ENCODE measurements around the gene USP10. TPM values are rescaled to one million over a fixed set of nuclear protein-coding genes. Genes with fewer than 3 reads are reported as not detected.
A peak's percentile ranks its signal among the peaks of the same experiment; 100 is the strongest.

USP10 gene
- polyA plus RNA-seq, 3 donors: 124 to 133 (median 132) TPM

DNA sequence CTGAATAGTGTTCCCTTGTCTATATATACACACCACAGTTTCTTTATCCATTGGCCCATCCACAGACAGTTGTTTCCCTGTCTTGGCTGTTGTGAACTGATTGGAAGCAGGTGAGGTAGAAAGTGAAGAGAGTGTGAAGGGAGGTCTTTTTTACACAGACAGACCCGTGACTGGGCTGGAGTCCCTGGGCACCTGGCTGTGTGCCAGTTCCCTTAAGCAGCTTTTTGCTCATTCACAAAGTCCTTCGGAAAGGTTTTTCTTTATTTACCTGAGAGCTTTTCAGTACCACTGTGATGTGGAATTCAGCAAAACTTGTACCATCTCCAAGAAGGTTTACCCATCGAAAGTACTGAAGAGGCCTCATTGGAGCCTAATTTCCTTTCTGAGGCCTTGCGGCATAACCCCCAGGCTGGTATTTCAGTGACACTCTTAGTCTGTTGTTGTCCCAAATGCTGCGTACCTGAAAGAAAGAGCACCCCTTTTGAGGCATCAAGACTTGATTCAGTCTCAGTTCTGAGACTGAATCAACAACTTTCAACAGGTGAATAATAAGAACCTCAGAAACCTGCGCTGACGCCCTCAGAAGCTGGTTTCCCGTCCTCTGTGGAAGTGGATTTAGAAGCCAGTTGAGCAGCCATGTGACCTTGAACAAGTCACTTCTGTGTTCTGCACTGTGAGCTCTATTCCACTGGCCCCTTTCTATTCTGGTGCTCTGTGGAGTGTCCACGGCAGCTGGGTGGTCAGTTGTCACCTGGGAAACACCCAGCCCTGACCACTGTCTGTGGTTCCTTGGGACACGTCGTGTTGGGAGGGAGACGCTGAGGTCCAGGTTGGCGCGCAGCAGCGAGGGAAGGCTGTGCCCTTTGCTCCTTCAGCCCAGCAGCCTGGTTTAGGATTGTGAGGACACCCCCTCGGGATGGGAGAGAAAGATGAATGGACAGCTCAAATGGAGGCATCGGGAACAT lies 66.1 kb downstream of the USP10 start:
- no peak for DNase-seq (ENCODE audit: low read depth in 3 of 3, low spot score in 2 of 3)

GRCh38 chr16:84766978-84767773 lies 67.4 kb downstream of the USP10 start:
- no peak for DNase-seq (ENCODE audit: low read depth in 3 of 3, low spot score in 2 of 3)

- no peak for DNase-seq (ENCODE audit: low read depth in 3 of 3, low spot score in 2 of 3)
These were observed 68.4 kb downstream of the USP10 start for GRCh38 chr16:84768061-84768807.

GRCh38 chr16:84768808-84769197 lies 69.0 kb downstream of the USP10 start:
- no peak for DNase-seq (ENCODE audit: low read depth in 3 of 3, low spot score in 2 of 3)

- DNase-seq (ENCODE audit: low read depth in 3 of 3, low spot score in 2 of 3): no peak
These were observed 69.6 kb downstream of the USP10 start for GRCh38 chr16:84769416-84769815.

- DNase-seq (ENCODE audit: low read depth in 3 of 3, low spot score in 2 of 3): no peak
These were observed 73.5 kb downstream of the USP10 start for GRCh38 chr16:84773312-84773711.

DNA sequence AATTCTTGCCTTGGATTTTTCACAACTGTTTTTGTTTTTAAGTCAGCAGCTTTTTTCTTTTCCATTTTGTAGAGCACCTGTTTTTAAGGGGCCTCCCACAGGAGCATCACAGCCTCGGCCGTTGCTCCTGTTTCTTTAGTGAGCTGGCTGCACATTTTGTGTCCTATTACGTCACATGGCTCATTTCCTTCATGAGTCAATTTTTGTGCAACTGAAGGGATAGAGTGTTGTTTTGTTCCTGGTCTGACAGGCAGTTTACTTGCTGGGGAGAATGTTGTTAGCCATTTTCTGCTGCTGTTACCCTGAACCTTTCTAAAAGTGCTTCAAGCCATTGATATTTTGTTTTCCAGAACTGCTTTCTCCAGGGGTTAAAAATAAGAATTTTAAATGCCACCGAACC lies 75.0 kb downstream of the USP10 start:
- no peak for DNase-seq (ENCODE audit: low read depth in 3 of 3, low spot score in 2 of 3)

DNA sequence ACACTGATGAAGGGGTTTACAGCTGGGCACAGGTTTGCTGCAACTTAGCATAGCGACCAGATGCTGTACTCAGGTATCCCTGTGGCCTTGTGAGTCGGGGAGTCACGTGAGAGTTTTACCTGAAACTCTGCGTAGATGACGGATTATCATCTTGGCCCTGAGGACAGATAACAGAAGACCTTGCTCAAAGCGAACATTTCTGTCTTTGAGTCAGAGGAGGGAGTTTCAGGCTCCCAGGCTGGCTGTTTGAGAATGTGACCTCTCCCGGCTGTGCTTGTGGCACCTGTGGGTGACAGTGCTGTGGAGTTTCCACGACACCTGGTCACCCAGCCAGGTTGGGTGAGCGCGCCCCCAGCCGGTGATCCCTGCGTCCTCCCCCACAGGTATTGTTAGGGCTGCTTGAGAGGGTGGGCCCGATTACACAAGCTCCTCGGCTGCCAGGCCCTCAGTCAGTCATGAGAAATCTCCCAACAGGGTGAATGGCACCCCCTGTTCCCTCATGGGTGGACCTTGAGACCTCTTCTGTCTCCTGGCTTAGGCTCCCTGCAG lies 75.5 kb downstream of the USP10 start:
- DNase-seq (ENCODE audit: low read depth in 3 of 3, low spot score in 2 of 3): no peak

DNA sequence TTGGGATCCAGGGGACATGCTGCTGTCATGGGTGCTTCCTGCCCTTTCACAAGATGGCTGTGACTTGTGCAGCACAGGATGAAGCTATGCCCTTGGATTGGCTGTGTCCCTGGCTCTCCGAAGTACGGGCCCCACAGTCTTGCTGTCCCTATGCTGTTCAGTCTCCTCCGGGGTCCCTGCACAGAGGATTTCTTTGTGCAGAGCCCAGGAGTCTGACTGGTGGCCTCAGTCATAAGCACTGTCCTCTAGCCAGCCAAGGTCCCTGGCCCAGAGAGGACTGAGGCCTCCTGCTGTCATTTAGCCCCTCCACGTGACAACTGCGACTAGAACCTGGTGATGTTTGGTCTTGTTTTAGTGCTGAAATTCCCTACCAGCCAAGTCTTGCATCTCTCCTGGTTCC lies 77.6 kb downstream of the USP10 start:
- DNase-seq (ENCODE audit: low read depth in 3 of 3, low spot score in 2 of 3): no peak

GRCh38 chr16:84778720-84779119 lies 78.9 kb downstream of the USP10 start:
- no peak for DNase-seq (ENCODE audit: low read depth in 3 of 3, low spot score in 2 of 3)

DNA sequence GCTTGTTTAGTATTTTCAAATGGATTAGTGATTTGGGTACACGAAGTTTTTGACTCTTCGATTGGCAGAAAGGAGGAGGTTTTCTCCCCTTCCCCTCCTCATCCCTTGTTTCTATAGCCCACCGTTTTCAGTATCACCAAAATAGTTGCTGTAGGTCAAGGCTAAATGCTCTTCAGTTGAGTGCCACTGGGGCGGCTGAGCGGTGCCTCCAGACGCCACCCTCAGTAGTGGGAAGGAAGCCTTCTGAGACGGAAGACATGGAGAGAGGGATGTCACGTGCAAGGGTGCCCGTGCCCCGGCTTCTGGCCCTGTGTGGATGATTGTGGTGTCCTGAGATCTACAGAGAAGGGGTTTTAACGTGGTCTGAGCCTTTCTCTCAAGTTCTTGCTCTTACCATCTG lies 80.3 kb downstream of the USP10 start:
- DNase-seq (ENCODE audit: low read depth in 3 of 3, low spot score in 2 of 3): no peak

DNA sequence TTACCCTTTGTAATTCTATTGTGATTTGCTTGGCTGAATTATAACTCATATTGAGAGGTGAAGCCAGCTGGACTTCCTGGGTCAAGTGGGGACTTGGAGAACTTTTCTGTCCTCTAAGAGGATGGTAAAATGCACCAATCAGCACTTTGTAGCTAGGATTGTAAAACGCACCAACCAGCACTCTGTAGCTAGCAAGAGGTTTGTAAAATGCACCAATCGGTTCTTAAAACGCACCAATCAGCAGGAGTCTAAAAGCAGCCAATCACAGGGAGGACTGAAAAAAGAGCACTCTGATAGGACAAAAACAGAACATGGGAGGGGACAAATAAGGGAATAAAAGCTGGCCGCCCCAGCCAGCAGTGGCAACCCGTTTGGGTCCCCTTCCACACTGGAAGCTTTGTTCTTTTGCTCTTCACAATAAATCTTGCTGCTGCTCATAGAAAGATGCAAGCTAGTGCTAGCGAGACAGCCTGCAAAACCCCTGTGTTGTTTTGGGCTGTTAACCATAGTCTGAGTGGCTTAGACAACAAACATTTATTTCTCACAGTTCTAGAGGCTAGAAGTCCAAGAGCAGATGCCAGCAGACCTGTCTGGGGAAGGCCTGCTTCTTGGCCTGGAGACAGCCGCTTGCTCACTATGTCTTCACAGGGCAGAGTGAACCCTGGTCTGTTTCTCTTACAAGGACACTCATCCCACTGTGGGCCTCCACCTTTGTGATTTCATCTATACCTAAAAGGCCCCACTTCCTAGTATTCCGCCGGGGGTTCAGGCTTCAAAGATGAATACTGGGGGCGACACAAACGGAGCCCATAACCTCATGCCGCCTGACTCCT lies 81.0 kb downstream of the USP10 start:
- DNase-seq (ENCODE audit: low read depth in 3 of 3, low spot score in 2 of 3): no peak

- DNase-seq (ENCODE audit: low read depth in 3 of 3, low spot score in 2 of 3): no peak
These were observed 83.0 kb downstream of the USP10 start for GRCh38 chr16:84782846-84783245.

DNA sequence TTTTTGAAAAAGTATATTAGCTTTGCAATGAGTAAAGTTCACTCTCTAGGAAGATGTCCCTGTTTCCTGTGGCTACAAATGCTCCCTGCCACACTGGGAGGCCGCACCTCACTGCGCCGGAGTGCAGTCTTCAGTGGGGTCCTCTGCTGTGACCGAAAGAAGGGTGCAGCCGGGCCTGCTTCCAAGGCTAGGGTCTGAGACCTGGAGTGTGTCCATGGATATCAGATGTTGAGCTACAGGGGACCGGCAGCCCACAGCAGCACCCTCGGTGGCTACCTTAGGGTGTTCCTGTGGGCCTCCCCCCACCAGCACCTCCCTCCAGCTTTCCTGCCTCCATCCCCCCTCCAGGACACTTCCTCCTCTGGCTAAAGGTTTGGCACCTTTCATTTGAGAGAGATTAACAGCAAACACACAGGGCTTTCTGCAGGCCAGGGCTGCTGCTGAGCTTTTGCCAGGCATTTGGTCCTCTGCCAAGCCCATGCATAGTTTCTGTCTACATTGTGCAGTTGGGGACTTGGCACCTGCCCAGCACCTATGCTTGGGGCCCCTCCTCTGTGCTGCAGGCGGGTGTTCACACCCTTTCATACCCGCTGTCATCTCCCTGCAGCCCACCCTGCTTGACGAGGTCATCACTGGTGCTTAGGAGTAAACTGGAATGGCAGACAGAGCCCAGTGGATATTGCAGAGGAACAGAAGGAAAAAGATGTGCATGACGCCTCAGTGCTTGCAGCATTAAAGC lies 86.2 kb downstream of the USP10 start:
- DNase-seq (ENCODE audit: low read depth in 3 of 3, low spot score in 2 of 3): peak in 2 of 3 donors; percentile 15 to 29

GRCh38 chr16:84786605-84787262 lies 86.9 kb downstream of the USP10 start:
- no peak for DNase-seq (ENCODE audit: low read depth in 3 of 3, low spot score in 2 of 3)

- no peak for DNase-seq (ENCODE audit: low read depth in 3 of 3, low spot score in 2 of 3)
These were observed 87.4 kb downstream of the USP10 start for GRCh38 chr16:84787263-84787622.

DNA sequence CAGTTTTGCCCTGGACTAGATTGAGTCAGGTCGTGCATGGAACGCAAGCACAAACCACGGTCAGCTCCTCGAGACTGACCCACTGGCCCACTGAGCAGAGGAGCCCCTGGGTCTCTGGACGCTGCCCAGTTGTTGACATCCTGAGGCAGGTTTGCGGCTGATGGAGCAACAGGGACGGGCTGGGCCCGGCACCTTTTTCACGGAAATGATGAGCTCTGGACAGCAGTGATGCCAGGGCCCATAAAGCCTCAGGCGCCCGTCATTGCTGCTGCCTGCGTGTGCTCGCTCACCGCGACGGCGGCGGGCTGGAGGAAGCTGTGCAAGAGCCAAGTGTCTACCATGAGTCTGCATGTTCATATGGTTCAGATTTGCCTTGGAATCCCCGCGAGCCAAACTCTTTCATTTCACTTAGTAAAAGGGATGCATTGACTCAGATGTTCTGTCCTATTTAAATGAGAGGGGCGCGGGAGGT lies 89.2 kb downstream of the USP10 start:
- DNase-seq (ENCODE audit: low read depth in 3 of 3, low spot score in 2 of 3): no peak

DNA sequence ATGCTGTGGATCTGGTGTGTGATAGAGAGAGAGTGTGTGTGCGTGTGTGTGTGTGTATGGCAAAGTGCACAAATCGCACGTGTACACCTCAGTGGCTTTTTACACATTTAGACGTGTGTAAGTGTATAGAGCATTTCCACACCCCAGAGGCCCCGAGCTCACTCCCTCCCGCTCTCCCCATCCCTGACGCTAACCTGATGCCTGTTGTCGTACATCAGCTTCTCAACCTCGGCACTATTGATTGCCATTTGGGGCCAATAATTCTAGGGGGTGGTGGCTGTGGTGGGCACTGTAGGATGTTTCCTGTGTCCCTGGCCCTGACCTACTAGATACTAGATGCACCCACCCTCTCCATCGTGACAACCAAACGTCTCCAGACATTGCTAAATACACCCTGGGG lies 89.6 kb downstream of the USP10 start:
- no peak for DNase-seq (ENCODE audit: low read depth in 3 of 3, low spot score in 2 of 3)

DNA sequence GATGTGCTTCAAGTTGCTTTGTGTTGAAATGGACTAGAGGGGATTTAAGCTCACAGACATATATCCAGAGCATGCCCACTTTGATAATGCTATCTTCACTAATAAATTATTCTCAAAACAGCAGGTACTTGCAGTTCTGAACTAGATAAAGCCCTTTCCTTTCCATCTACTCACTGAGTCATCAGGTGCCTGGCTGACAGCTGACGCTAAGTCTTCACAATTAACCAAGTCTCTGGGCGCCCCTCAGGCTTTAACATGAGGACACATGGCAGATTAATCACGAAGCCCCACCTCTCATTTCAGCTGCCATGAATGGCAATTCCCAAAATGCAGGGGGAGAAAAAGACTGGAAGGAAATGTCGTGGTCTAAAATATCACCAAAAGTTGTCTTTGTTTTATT lies 90.5 kb downstream of the USP10 start:
- DNase-seq (ENCODE audit: low read depth in 3 of 3, low spot score in 2 of 3): no peak
